ENCODE data around the gene TM4SF18.
"Not testable (repeated sequence)": the region's sequence is repeated elsewhere in the genome, so short reads cannot be mapped to it uniquely, and the experiment has no call there.

TM4SF18 gene

DNA sequence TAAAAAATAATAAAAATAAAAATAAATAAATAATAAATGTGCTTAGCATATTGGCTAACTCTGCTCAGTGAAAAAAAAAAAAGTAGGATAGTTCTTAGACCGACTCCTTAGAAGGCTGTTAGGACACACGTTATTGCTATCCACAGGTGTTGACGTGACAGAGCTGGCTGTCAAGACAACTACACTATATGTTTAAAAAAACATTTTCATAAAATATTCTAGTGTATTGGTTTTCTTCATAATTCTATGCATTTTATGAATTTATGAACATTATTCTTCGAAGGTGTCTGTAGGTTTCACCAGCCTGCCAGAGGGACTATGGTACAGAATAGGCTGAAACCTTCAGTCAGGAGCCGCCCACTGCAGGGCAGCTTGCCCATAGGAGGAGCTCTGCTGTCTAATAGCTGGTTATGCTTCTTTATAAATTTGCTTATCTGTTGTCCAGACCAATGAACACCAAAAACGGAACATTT is 34.8 kb upstream of the TM4SF18 start:
- no peak for DNase-seq

DNA sequence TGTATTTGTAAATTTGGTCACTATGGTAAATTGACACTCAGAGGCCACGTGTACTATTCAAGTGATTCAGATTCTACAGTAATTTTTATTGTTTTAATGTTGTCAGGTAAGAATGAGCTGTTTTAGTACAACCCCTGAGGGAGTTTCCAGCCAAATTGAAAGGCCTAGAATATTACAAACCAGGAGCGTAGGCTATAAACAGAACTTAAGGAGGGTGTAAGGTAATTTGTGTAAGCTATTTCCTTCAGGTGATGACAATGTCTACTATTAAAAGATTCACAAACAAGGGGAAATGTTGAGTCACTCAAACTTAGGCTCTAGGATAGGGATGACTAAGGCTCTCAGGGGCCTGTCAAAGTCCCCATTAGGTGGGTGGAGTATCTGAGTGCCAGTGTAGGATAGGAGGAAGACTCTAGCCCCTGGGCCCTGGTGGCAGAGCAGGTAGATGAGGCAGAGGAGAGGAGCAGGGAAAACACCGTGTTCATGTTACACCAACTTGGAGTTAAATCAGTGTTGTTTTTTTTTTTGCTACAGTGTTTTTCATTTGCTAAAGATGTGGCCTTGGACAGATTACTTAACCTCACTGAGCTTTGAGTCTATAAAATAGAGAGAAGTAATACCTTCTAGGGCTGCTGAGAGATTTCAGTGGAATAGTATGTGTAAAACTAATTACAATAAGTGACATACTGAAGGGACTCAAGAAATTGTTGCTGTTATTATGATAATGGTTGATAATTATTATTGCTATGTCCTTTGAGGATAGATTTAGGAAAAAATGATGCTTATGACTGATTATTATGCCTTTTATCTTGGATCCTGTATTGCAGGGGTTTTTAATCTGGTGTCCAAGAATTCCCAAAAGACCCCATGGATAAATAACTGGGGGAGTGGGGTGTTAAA is 33.8 kb upstream of the TM4SF18 start:
- no peak for DNase-seq

DNA sequence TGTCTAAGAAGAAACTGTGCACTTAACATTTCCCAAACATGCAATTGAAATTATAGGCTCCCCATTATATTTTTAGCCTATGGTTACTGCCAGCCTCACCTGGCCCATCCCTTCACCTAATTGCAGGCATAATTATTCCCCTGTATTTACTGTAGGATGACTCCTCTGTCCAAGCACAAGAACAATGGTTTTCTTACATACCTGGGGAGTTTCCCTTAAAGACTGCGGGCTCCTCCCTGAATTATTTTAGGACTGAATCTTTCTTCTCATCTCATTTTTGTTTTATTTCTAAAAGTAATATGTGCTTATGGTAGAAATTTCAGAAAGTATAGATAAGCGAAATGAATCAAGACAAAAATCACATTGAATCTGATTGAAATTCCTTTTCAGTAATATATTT is 32.6 kb upstream of the TM4SF18 start:
- DNase-seq = no peak

DNA sequence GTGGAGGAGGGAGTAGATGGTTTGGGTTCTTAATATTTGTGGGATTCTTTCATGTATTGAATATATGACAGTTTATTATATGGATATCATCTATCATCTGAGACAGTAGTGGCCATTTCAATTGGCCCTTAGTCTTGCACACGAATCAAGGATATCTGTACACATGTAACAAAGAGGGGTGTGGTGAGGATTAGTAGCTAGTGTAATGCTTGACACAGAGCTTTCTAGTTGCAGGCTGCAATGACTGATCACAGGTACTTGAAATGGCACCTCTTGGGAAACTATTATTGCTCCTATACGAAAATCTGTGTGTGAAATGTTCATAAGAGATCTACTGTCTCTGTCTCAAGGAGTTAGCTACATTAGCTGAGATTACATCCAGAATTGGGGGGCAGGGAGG is 31.2 kb upstream of the TM4SF18 start:
- DNase-seq = no peak

- no peak for DNase-seq
These were observed 29.6 kb upstream of the TM4SF18 start for GRCh38 chr3:149363053-149363452.

- no peak for DNase-seq
These were observed 28.9 kb upstream of the TM4SF18 start for GRCh38 chr3:149362366-149362765.

DNA sequence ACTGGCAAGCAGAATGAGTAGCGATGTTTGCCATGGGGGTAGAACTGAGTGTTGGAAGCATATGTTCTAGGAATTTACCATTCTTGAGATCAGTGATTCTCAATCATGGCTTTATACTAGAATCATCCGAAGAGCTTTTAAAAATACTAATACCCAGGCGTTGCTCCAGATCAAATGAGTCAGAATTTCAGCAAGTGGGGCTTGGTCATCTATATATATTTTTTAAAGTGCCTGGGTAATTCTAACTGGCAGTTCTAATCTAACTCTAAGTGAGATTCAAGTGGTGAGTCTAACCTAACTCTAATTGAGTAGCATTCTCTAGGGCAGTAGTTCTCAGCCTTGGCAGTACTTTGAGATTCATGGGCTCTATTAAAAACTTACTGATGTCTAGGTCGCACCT is 23.2 kb upstream of the TM4SF18 start:
- no peak for DNase-seq

DNA sequence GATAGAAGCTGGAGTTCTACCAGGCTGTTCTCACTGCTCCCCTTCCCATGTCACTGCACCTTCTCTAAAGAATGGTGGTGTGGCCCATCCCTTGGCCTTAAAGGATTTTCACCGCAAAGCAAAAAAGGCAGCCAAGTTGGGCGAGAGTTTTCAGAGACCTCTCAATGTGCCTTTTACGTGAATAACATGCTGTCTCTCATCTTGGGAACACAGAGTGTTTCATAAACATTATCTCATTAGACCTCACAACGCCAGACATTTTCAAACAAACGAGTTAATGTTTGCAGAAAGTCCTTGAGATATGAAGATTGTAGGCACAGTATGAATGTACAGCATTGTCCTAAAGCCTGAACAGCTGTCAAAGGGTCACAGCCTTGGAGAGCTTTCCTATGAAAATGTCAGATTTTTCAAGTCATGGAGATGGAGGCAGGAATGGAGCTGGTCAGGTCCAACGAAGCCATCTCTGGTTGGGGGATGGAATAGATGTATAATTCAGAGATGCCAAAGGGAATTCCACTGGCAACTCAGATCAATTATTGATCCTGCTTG is 22.7 kb upstream of the TM4SF18 start:
- no peak for DNase-seq

DNA sequence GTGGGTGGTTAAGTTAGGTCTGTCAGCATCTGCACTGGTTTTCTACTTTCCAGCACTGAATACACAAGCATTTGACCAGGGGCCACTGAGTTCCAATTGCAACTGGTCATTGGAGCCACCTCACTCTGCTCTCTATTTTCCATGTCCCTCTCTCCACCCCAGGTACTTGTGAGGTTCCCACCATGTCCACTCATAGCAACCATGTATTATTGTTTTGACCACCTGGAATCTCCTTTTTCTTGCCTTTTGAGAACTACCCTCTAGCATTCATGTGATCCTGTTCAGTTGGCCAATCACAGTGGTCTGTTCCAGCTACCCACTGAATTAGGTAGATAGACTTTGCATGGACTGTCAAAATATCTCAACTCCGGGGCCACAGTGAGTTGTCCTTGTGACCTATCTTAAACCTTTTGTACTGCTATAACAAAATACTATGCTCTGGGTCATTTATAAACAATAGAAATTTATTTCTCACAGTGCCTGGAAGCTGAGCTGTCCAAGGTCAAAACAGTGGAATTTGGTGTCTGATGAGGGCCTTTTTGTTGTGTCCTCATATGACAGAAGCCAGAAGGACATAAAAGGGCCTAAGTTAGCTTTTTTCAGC is 20.2 kb upstream of the TM4SF18 start:
- DNase-seq = no peak

- DNase-seq = peak; percentile 69
These were observed 19.1 kb upstream of the TM4SF18 start for GRCh38 chr3:149352556-149352955.

DNA sequence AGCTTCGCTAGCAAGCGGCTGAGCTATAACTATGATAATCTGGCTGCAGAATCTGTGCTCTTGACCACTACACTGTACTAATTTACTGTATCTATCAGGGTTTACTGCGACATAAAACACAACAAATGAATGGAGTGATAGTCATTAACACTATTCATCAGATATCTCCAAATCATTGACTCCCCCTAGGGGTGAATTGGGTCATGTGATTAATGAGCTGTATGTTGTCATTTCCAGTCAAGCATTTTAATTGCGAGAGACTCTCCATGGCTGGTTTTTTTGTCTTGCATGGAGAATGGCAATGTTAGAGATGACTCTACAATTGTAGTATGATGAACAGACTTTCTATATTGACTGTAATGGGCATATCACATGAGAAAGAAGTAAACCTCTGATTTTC is 10.5 kb upstream of the TM4SF18 start:
- DNase-seq = no peak

GRCh38 chr3:149342413-149343380 is 9.3 kb upstream of the TM4SF18 start:
- no peak for DNase-seq

- DNase-seq = peak; percentile 92
These were observed 7.0 kb upstream of the TM4SF18 start for GRCh38 chr3:149340310-149340933.

DNA sequence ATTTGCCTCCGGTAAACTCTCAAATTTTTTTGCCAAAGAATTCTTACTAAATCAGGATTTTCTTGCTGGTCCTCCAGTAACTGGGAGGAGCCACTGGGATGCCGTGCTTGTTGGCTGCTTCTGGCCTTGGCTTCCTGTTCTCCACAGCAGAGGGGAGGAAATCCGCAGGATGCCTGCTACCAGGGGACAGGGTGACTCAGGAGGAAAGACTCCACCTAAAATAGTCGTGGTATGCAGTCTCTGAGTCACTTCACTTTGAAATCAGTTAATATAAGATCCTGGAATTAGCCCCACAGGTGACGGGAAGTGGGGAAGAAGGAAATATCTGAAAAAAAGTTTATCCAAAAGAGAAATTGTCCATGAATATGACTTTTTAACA is 6.5 kb upstream of the TM4SF18 start:
- DNase-seq = peak; percentile 73

- not testable (repeated sequence) for DNase-seq
These were observed 4.0 kb upstream of the TM4SF18 start for GRCh38 chr3:149337486-149337885.

- DNase-seq = no peak
These were observed 3.5 kb upstream of the TM4SF18 start for GRCh38 chr3:149336925-149337324.

- DNase-seq = no peak
These were observed 665 bp downstream of the TM4SF18 start for GRCh38 chr3:149332771-149333170.

DNA sequence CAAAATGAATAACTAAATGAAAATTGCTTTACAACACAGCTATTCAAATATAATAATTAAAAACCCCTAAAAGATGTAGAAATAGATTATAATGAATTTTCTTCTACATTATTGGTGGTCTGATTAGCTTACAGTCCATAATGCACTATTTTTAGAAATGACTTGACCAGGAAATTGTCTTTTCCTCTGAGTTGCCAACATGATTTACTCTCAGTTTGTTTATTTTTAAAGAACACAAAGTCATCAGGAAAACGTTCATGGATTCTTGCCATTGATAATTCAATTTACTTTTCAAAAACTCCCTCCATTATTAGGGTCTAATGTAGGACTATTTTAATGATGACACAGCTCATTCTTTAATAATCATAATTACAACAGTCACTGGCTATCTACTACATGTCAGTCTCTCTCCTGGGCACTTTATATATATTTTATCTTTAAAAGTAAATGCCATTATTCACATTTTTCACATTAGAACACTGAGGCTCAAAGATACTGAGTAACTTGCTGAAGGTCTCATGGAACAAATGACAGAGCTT is 1.1 kb downstream of the TM4SF18 start:
- DNase-seq = no peak

- no peak for DNase-seq
These were observed 2.0 kb downstream of the TM4SF18 start for GRCh38 chr3:149331396-149331795.

DNA sequence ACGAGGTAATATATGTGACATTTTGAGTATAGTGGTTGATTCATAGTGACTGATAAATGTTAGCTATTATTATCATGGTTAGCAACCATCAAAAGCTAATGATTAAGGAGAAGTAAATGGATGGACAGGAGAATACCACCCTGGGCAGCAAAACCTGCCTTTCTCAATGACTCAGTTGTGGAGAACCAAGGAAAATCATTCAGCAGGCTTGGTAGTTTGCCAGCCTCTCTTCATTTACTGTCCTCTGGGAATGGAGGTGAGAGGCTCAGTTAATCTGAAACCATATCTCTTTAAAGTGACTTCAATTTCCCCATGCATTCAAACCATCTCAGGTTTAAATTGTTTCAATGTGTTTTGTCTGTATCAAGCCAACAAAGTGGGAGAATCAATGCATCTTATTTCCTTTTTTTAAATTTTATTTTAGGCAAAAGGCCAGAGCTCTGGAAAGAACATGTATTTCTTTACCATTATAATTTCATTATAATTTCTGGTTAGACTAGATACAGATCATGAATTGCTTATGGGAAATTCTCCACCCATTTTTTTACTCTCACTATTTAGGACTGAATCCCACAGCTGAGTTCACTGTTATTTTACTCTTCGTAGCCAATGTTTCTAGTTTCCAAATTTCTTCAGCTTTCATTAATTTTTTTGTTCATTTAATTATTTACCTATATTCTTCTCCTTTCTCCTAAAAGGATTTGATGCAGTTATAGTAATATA is 2.7 kb downstream of the TM4SF18 start:
- DNase-seq = no peak

- no peak for DNase-seq
These were observed 6.3 kb downstream of the TM4SF18 start for GRCh38 chr3:149327156-149327555.
